Activated CD4-positive, alpha-beta T cell treated with anti-CD3 and anti-CD28 coated beads for 48 hours (primary cell): ENCODE data around the gene CELF4.

Experiments
- DNase-seq: peaks from one replicate; pipeline ENCODE4 v3.0.0-alpha.2; 2020

Gene CELF4

GRCh38 chr18:37545461-37546271, 19.9 kb downstream of the CELF4 start:
- DNase-seq, result no peak

GRCh38 chr18:37544713-37545112, 20.9 kb downstream of the CELF4 start:
- no peak for DNase-seq

GRCh38 chr18:37544217-37544616, 21.4 kb downstream of the CELF4 start:
- DNase-seq, result no peak

GRCh38 chr18:37543321-37543720, 22.3 kb downstream of the CELF4 start:
- DNase-seq, result no peak

DNA sequence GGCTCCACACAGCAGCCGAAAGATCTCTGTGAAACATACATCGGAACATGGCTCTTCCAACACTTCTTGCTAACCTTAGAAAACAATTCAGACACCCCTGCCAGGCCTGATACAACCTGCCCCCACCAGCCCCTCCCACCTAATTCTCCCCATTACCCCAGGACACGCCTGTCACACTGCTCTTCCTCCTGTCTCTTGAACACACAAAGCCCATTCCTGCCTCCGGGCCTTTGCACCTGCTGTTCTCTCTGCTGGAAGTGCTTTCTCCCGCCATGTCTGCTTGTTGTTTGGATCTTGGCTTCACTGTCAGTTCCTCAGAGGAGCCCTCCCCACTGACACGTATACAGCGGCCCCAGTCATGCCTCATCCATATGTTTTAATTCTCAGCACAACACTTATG, 24.1 kb downstream of the CELF4 start:
- DNase-seq, result no peak

DNA sequence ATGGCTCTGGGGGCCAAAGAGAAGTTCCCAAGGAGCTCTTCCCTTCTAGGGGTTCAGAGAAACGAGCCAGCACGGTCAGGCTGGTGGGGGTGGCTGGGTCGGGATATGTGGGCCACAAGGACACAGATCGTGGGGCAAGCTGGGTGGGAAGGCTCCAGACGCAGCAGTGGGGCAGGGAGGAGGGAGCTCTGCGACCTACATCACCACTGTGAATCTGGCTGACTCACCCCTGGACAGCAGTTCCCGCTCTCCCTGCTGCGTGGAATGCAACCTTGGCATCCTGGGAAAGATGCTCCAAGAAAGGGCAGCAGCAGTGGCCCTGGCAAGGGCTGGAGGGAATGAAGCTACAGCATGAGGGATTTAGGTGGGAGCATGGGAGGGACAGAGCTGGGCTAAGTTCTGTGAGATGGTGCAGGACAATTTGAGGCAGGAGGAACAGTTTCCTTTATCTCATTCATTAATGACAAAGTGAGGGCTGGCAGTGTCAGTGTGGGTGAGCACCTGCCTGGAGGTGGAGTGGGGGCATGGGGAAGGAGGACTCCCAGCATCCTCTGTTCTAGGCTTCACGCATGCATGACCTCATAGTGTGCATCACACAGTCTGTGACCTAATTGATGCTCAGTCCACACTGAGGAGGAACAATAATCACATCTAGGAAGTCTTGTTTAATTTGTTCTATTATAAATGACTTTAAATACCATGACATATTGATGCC, 25.0 kb downstream of the CELF4 start:
- no peak for DNase-seq

DNA sequence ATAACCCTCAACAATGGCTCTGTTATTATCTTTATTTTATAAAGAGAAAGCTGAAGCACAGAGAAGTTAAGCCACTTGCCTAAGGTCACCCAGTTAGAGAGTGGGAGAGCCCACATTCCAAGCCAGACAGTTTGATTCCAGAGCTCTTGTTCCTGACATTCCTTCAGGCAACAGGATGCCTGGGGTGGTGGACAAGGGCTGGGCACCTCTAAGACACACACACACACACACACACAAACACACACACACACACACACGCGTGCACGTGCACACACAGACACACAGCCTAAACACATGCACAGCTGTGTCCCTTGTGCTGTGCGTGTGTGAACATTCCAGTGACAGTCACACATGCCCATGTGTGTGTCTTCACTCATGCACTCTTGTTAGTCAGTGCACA, 26.4 kb downstream of the CELF4 start:
- no peak for DNase-seq

DNA sequence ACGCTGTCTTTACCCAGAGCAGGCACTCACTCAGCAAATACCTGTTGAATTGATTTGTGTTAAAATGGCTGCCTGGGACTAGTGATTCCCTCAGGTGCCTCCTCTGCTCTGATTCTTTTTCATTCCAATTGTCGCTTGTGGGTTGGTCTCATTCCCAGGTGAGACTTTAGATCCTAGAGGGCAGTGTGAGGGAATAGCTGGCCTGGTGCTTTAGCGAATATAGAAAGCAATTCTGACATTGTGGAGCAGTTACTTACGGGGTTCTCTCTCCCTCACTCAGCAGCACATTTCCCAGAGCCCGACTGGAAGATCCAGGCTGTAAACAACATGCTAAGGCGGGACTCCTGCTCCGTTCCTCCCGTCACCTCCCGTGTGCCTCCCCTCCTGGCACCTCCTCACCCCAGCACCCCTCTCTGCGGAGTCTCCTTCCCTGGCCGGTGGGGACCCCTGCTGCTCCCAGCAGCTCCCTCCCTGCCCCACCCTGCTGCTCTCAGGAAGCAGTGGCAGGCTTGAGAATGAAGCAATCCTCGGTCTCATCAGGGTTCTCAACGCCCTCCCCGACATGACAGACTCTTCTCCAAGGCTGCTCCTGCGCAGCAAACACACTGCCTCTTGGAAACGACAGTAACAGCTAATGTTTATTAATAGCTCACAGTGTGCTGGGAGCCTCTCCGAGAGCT, 26.9 kb downstream of the CELF4 start:
- DNase-seq, result no peak

- DNase-seq, result peak; percentile 74
Measured at GRCh38 chr18:37537868-37538525, 27.6 kb downstream of the CELF4 start.

DNA sequence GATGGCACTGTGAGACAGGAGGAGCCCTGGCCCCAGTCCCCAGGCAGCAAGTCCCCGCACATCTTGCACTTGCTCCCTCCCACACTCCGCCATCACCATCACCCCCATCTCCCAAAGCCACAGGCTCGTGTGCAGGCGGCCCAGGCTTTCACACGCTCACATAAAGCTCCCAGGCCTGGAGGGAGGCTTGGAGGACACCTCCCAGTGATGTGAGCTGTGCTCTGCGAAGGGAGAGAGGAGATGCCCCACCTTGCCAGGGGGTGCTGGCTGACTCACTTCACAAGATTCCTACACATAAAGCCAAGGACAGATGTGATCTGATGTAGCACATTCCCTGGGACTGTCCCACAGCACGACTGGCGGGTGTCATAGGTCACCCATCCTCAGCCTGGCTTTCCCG, 28.9 kb downstream of the CELF4 start:
- DNase-seq, result no peak

DNA sequence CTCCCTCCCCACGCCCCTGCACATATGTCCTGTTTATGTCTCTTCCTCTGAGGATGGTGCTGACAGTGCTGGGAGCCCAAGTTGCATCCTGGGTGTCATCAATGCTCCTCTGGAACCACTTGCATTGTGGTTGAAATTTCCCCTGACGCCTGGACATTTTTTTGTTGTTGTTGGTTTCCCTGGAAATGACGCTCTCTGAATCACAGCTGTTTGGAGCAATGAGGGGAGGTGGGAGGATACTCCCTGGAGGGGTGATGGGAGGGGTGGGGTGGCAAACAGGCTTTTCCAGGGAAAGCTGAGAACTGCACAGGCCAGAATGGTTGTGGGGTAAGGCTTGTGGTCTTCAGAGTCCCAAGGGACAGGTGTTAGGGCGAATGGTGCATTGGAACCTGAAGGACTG, 29.6 kb downstream of the CELF4 start:
- no peak for DNase-seq

- DNase-seq, result no peak
Measured at GRCh38 chr18:37534627-37535026, 31.0 kb downstream of the CELF4 start.

DNA sequence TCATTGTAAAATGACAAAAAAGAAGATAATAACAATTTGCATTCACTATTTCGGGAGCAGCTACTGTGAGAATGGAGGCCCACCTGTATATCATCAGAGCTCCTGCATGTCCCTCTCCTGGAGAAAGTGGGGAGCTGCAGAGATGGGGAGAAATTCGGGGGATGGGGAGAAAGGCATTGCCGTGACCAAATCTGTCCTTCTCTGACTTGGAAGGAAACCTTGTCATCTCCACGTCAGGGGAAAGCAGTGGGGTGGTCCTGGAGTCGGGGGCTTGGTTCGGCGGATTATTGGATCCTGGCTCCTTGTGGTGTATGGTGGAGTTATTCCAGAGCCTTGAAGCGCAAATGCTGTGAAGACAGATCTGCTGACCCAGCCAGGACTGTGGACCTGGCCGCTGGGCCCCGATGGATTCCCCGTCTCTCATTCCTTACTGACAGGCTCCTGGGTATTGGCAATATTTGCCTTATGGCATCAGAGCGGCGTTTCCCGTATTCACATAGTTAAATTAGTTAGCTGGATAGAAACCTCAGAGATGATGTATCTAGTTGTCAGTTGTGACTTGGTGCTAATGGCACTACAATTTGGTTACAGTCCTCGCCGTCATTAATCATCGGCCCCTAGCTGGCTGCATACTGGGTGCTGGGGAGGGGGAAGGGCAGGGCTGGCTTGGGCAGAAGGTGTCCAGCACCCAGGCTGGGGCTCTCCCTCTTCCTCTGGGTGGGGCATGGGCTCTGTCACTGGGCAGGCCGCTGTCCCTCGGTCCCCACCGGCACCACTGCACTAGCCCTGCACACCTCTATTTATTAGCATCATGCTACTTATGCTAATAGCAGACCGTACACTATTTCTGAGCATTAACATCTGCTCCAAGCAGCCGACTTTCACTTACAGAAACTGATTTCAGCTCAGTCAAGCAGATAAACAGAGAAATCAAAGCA, 31.7 kb downstream of the CELF4 start:
- no peak for DNase-seq

DNA sequence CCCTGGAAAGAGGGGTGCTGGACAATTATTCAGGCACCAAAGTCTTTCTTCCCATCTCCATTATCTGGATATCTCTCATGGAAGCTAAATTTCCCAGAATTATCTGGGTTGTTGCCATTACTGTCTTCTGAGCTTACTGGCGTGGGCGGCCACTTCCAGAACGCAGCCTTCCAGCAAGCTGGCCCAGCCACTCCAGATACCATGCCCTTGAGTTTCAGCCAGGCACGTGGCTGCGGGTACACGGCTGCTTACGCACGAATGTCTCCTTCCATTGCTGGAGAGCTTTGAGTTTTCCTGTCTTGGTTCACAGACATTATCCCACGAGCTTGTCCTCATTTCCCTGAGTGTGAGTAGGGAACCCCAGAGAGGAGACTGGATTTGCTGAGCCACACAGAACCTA, 32.7 kb downstream of the CELF4 start:
- DNase-seq, result no peak

DNA sequence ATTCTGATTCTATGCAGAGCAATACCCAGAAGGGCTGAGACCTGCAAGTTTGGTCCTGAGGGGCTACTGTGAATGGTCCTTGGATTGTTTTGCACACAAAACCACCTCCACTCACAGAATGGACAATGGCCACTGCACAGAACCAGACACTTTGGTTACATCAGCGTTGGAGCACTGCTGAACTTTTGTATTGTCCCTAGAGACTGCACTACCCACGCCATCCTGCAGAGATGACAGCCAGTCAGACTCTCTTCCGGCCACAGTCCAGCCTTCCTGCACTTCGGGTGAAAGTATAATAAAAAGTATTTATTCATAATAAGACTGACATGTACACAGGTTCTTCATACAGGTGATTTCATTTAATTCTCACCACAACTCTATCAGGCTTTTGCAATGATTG, 35.7 kb downstream of the CELF4 start:
- DNase-seq, result no peak

DNA sequence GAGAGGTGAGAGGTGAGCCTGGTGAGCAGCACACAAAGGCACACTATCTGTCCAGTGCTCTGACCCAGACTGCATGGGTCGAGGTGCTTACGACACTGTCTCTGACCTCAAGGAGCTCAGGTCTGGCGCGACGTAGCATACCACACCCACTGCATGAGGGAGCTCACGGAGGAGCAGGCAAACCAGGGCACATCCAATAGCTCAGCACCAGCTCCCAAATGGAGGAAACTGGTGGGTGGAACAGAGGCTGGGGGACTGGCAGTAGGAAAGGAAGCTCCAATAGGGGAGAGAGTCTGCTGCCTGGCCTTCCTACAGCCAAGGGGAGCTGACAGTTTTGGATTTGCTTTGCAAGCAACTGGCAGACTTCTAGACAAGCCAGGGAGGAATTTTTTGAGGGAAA, 36.3 kb downstream of the CELF4 start:
- no peak for DNase-seq

DNA sequence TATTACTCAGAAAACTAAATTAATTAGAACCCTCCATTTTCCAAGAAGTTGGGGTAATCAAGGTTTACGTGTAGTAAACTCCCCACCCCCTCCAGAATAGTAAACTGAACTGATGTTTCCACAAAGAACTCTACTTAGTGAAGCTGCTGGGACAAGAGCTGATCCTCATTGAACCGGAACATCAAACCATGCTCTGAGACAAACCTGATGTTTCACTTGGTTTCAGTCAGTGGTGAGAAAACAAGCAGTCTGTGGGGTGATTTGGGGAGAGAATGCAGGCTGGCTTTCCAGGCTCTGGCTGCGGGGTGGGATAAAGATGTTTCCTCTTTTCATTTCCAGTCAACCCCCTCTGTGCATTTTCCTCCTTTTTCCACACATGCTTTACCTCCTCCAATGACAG, 38.2 kb downstream of the CELF4 start:
- DNase-seq, result no peak

GRCh38 chr18:37525262-37525585, 40.4 kb downstream of the CELF4 start:
- no peak for DNase-seq

DNA sequence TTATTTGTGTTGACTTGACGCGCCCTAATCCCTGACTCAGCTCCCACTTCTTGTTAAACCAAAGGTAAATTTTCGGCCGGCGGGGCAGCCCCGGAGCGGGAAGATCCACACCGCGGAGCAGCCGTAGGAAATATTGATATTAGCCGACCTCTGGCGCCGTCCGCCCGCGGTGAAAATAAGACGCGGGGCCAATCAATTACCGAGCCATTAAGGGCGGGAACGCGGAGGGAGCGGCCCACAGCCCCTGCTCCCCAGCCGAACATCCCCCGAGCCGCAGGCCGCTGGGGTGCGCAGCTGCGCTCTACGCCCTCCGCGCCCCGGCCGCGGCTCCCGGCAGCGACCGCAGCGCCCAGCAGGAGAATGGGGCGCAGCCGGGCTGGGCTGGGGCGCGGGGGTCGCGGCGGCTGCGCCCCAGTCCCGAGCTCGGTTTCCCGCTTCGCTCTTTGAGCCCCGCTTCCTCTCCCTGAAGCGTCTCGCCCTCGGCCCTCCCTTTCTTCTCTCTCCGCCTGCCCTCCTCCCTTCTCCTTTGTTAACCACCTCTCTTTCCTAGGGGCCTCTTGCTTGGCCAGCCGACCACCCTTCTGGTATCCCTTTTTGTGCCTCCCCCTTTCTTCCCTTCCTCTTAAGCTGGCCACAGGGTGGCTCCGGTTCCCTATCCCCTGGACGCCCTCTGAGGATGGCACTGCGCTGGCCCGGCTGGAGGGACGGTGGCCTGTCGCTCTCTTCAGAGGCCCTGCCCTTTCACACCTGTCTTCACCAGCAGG, 40.9 kb downstream of the CELF4 start:
- DNase-seq, result no peak

- no peak for DNase-seq
Measured at GRCh38 chr18:37524139-37524497, 41.5 kb downstream of the CELF4 start.
